ENCODE results near the gene PRR5. TPM values are rescaled to one million over a fixed set of nuclear protein-coding genes. Genes with fewer than 3 reads are reported as not detected.

Gene PRR5
- total and polyA plus RNA-seq, 2 experiments from 2014 or later = 15.3 to 31.4 TPM

- Mint-ChIP-seq H3K27ac (no peak overlapping the region), H3K36me3 (ENCODE audit: low read depth) (no peaks in the 10 kb centered on the region; the same call in 1 of the 3 replicates), H3K4me3 (no peak overlapping the region), H3K4me1 (peaks cover 4% of the 10 kb centered on the region; the same call in 2 of the 3 replicates), H3K27me3 (ENCODE audit: insufficient read depth, low read depth, poor library complexity) (peaks cover 6% of the 10 kb centered on the region), H3K9me3 (no peaks in the 10 kb centered on the region)
- Histone ChIP-seq H3K9me2 (ENCODE audit: insufficient read depth) (no peaks in the 10 kb centered on the region), H3K27ac (ENCODE audit: low read depth) (no peak overlapping the region), H3K4me2 (no peak overlapping the region), H4K20me1 (replicated peaks; ENCODE audit: insufficient read depth) (no peaks in the 10 kb centered on the region), H3K36me3 (ENCODE audit: insufficient read depth) (no peaks in the 10 kb centered on the region), H3K4me3 (no peak overlapping the region), H3K79me2 (replicated peaks; ENCODE audit: insufficient read depth) (no peaks in the 10 kb centered on the region), H2AFZ (no peak overlapping the region), H3K4me1 (ENCODE audit: insufficient read depth) (no peaks in the 10 kb centered on the region), H3K27me3 (ENCODE audit: insufficient read depth) (no peaks in the 10 kb centered on the region), H3F3A (replicated peaks; ENCODE audit: low read depth) (peaks cover 4% of the 10 kb centered on the region)
- TF ChIP-seq ETS1 (IDR thresholded peaks at IDR 0.05) (no peak), JUNB (IDR thresholded peaks at IDR 0.05; ENCODE audit: unreplicated experiment) (no peak), POLR2AphosphoS5 (IDR thresholded peaks at IDR 0.05; ENCODE audit: low read depth) (no peak), ZNF462 (CRISPR knock-in tag; IDR thresholded peaks at IDR 0.05) (no peak), STAT1 (IDR thresholded peaks at IDR 0.05; ENCODE audit: unreplicated experiment) (no peak), CREB1 (CRISPR knock-in tag; IDR thresholded peaks at IDR 0.05; ENCODE audit: low read depth) (no peak), CTCF (conservative IDR thresholded peaks at IDR 0.05; ENCODE audit: low read depth in 2 of 2) (no peak), ZNF331 (CRISPR knock-in tag; IDR thresholded peaks at IDR 0.05; ENCODE audit: low read depth) (no peak), EZH2phosphoT487 (IDR thresholded peaks at IDR 0.05; ENCODE audit: unreplicated experiment) (no peak), ZNF114 (CRISPR knock-in tag; IDR thresholded peaks at IDR 0.05) (no peak)
- no peak for ATAC-seq
- no peak for DNase-seq (ENCODE audit: low spot score)
Measured at GRCh38 chr22:44730490-44731356, 28.7 kb downstream of the PRR5 start.

All from GM23338 (cell line).